OCI-LY1 (cell line): Measurements from ENCODE around the gene PROC.

ENCODE experiments used
- CTCF ChIP-seq: fragments of 200-600 bp; sonication (generic), shearing (Covaris generic); IDR thresholded peaks from 2 replicates; pipeline ENCODE4 v1.5.1; 2017; ENCODE audit warnings: mild to moderate bottlenecking, antibody characterized with exemption, low read length, moderate library complexity, mixed read lengths
- EZH2 ChIP-seq: fragments of 200-600 bp; sonication (generic), shearing (Covaris generic); IDR thresholded peaks from 2 replicates; pipeline ENCODE4 v1.8.0; 2017; ENCODE audit warnings: borderline replicate concordance, mixed run types, mild to moderate bottlenecking, antibody characterized with exemption, low read length, moderate library complexity, mixed read lengths

GRCh38 chr2:127454595-127455565, 36.7 kb downstream of the PROC start:
- TF ChIP-seq CTCF (no peak), EZH2 (no peak)
